Heart left ventricle (tissue), 16 donors: ENCODE results near the gene ORM1. TPM values are rescaled to one million over a fixed set of nuclear protein-coding genes. Genes with fewer than 3 reads are reported as not detected.

ENCODE experiments used
- ATAC-seq, 4 donors: fragments of 200-7000 bp; cut with Tn5 transposase; one replicate each; pipeline ENCODE4 v1.9.1; 2020 to 2022; ENCODE audit warnings: moderate library complexity in 4 of 4, mild to moderate bottlenecking in 3 of 4, moderate number of reproducible peaks in 1 of 4
- DNase-seq, 5 donors: peaks; one replicate each; pipeline ENCODE4 v3.0.0-alpha.2; 2020
- H3K27ac ChIP-seq, 12 donors: fragments of 200-600 bp; sonication (generic) in 4 of 12; one replicate each; pipeline versions ENCODE4 v1.5.0 to v1.8.0; 2016 to 2022; ENCODE audit warnings: mild to moderate bottlenecking in 2 of 12
- H3K27me3 ChIP-seq, 9 donors: fragments of 200-600 bp; sonication (generic) in 2 of 9; one replicate each; pipeline versions ENCODE4 v1.5.1 to v1.8.0; 2016 to 2022; ENCODE audit warnings: mild to moderate bottlenecking in 3 of 9
- H3K36me3 ChIP-seq, 9 donors: fragments of 200-600 bp; sonication (generic) in 2 of 9; one replicate each; pipeline versions ENCODE4 v1.5.0 to v1.8.0; 2018 to 2022; ENCODE audit warnings: mild to moderate bottlenecking in 2 of 9
- H3K4me1 ChIP-seq, 12 donors: fragments of 200-600 bp; sonication (generic) in 4 of 12; one replicate each; pipeline versions ENCODE4 v1.5.0 to v1.8.0; 2016 to 2022; ENCODE audit warnings: mild to moderate bottlenecking in 3 of 12
- H3K4me3 ChIP-seq, 12 donors: fragments of 200-600 bp; sonication (generic) in 4 of 12; one replicate each; pipeline versions ENCODE4 v1.5.0 to v1.8.0; 2017 to 2022; ENCODE audit warnings: mild to moderate bottlenecking in 9 of 12, moderate library complexity in 4 of 12
- H3K9me3 ChIP-seq, 12 donors: fragments of 200-600 bp; sonication (generic) in 4 of 12; one replicate each; pipeline versions ENCODE4 v1.5.0 to v1.8.0; 2016 to 2022; ENCODE audit warnings: mild to moderate bottlenecking in 1 of 12
- CTCF ChIP-seq, 12 donors: fragments of 200-600 bp; sonication (generic) in 4 of 12; IDR thresholded peaks; one replicate each; pipeline versions ENCODE4 v1.5.0 to v1.8.0; 2018 to 2022; ENCODE audit warnings: antibody characterized with exemption in 12 of 12, mild to moderate bottlenecking in 5 of 12
- POLR2A ChIP-seq, 2 donors: fragments of 450-650 bp; IDR thresholded peaks; one replicate each; pipeline ENCODE4 v1.6.1; 2017; ENCODE audit warnings: antibody characterized with exemption in 2 of 2, mild to moderate bottlenecking in 2 of 2, moderate library complexity in 2 of 2
- WGBS, 4 donors: extraction: QIAGEN DNeasy Blood & Tissue Kit in 2 of 4; methylation state at CpG; one replicate each; pipeline versions ENCODE4 v1.1.5 to v1.1.7; 2013 to 2018; 5-methylcytosine and 5-hydroxymethylcytosine counted together
- intact Hi-C, 10 donors: fragments of 100-400 bp; cut with DNase I; formaldehyde crosslinking; loops; one replicate each; pipeline versions ENCODE4 v1.11.1 to v1.14.2; 2022
- polyA plus RNA-seq, 2 donors: library from polyadenylated mRNA; stranded (reverse); fragments of 200-250 nt; gene quantifications; one replicate each; pipeline ENCODE4 v1.2.3, GENCODE V29; 2013
- total RNA-seq, 9 donors: library from RNA; depleted of rRNA in 2 of 9; stranded (reverse); fragments of >200 nt in 2 of 9; fragmentation: NEBNext Ultra II Directional in 3 of 9; extraction: Animal tissue kit (Norgen Biotek cat#: 25700) in 3 of 9; gene quantifications; one replicate each; pipeline versions ENCODE4 v1.1.0 to v1.2.4, GENCODE V29; 2016 to 2023
- donor health status: ischemic (EF 13 %, LVEDD 7.1; RV severe dilation, severe dysfunction).
- donor health status: healthy with polysubstance abuse.
- donor health status: DM: no; HTN: yes; CAD: no.
- donor health status: DM: no; HTN: no; CAD: no.
- donor health status: ischemic (EF 25% LVEDD 6.9; RV normal size, moderate dysfunction).
- donor health status: ischemic (EF 25% LVEDD 5.7; RV mildly dilated, moderate dysfunction).
- donor health status: healthy.
- donor health status: DM: yes; HTN: yes; CAD: no.
- donor health status: ischemic (EF 35%, LVEDD 5.7; RV mildly dilated, moderate dysfunction).
- donor health status: nonischemic (EF 11% LVEDD 7.7; RV severe dilation, severe dysfunction).
- donor health status: DM: yes; HTN: yes; CAD: no.
- donor health status: PGD.
- donor health status: ischemic (EF 29% LVEDD 5.4; RV normal size, mild dysfunction).
- donor health status: nonischemic (EF 23%, LVEDD 6.1; RV moderate dilation, normal function).

Gene ORM1
- total and polyA plus RNA-seq, 11 donors, result 0.51 to 1.00 (median 0.80) TPM; not detected in 8

GRCh38 chr9:114355821-114356220 lies 32.9 kb downstream of the ORM1 start:
- Histone ChIP-seq H3K36me3 (peaks cover 0 to 100% (median 93%) of the 10 kb centered on the region in 9 donors), H3K9me3 (no peaks in the 10 kb centered on the region), H3K27ac (no peak overlapping the region), H3K4me1 (peaks cover 0 to 8% (median 0%) of the 10 kb centered on the region in 12 donors), H3K4me3 (no peak overlapping the region), H3K27me3 (no peaks in the 10 kb centered on the region)
- intact Hi-C loops, result no loop called here
- ATAC-seq (no peak), DNase-seq (peak in 1 of 5 donors; percentile 5)
- WGBS, 4 donors, result 92 to 97% (median 93%) methylated on average over 5 to 6 of the region's 6 CpGs
- no peak for TF ChIP-seq POLR2A (IDR thresholded peaks at IDR 0.05)
- no peak for TF ChIP-seq CTCF (IDR thresholded peaks at IDR 0.05)

DNA sequence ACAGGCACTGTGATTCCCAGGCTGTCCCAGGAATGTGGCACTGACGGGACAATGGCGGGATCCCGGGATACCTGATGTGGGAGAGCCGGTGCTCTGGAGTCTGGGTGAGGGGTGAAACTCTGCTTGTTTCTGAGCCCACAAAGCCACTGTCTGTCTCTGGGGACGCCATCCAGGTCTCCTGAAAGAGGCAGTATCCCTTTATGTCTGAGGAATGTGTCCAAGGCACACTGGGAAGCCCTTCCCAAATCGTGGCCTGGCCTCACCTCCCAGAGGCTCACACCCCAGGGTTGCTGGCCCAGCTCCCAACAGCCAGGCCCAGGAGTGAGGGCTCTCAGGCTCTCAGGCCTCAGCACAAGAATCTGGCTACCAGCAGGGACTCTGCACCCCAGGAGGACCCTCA lies 33.9 kb downstream of the ORM1 start:
- no peak for ATAC-seq
- Histone ChIP-seq H3K27me3 (no peaks in the 10 kb centered on the region), H3K27ac (no peak overlapping the region), H3K36me3 (peaks cover 0 to 100% (median 93%) of the 10 kb centered on the region in 9 donors), H3K9me3 (no peaks in the 10 kb centered on the region), H3K4me3 (no peak overlapping the region), H3K4me1 (peaks cover 0 to 6% (median 0%) of the 10 kb centered on the region in 12 donors)
- WGBS, 4 donors, result 81 to 86% (median 85%) methylated on average over 6 of the region's 6 CpGs
- DNase-seq, result no peak
- no peak for TF ChIP-seq CTCF (IDR thresholded peaks at IDR 0.05)
- TF ChIP-seq POLR2A (IDR thresholded peaks at IDR 0.05), result no peak
- intact Hi-C loops, result no loop called here

GRCh38 chr9:114357360-114357759 lies 34.5 kb downstream of the ORM1 start:
- ATAC-seq, result no peak
- intact Hi-C loops, result no loop called here
- peaks cover 2 to 100% (median 93%) of the 10 kb centered on the region in 9 donors for H3K36me3 ChIP-seq

DNA sequence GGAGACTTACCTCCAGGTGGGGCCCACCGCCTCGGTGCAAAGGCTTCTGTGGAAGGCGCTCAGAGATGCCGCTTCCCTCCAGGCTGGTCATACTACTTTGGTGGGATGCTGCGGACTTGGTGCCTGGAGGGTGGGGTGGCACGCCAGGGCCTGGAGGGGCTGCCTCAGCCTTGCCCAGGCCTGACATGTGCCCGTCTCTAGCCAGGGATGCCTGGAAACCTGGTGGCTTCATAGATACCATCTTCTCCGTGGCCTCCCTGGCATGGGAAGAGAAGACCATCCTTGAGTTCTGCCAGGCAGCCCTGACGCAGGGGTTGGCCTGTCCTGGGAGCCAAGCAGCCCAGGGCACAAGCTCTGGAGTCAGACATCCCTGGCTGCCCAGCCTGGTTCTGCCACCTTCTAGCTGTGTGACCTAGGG lies 35.0 kb downstream of the ORM1 start:
- TF ChIP-seq CTCF (IDR thresholded peaks at IDR 0.05) (no peak), POLR2A (IDR thresholded peaks at IDR 0.05) (no peak)

More at GRCh38 chr9:114357360-114357759, 34.5 kb downstream of the ORM1 start:
- H3K4me3 ChIP-seq, result no peak overlapping the region
- TF ChIP-seq CTCF (IDR thresholded peaks at IDR 0.05) (no peak), POLR2A (IDR thresholded peaks at IDR 0.05) (no peak)
- H3K27ac ChIP-seq, result no peak overlapping the region
- no peaks in the 10 kb centered on the region for H3K27me3 ChIP-seq
- H3K9me3 ChIP-seq, result no peaks in the 10 kb centered on the region
- peaks cover 0 to under 1% (median 0%) of the 10 kb centered on the region in 12 donors for H3K4me1 ChIP-seq
- no peak for DNase-seq
- 89 to 94% (median 92%) methylated on average over 4 to 6 of the region's 6 CpGs for WGBS, 4 donors

More for the DNA sequence above, 35.0 kb downstream of the ORM1 start:
- no peak for DNase-seq
- peaks cover 2 to 100% (median 94%) of the 10 kb centered on the region in 9 donors for H3K36me3 ChIP-seq
- no peak overlapping the region for H3K4me3 ChIP-seq
- ATAC-seq, result no peak
- WGBS, 4 donors, result 96 to 98% (median 97%) methylated on average over 8 to 9 of the region's 9 CpGs
- intact Hi-C loops, result no loop called here
- no peak overlapping the region for H3K27ac ChIP-seq
- H3K4me1 ChIP-seq, result no peaks in the 10 kb centered on the region
- no peaks in the 10 kb centered on the region for H3K9me3 ChIP-seq
- no peaks in the 10 kb centered on the region for H3K27me3 ChIP-seq
